ENCODE measurements around the gene CALN1. TPM values are rescaled to one million over a fixed set of nuclear protein-coding genes. Genes with fewer than 3 reads are reported as not detected.
"Not testable (repeated sequence)": the region's sequence is repeated elsewhere in the genome, so short reads cannot be mapped to it uniquely, and the experiment has no call there.

Gene CALN1
- polyA plus RNA-seq, 5 donors, result 0.16 to 0.40 (median 0.29) TPM

- DNase-seq, result no peak
Measured at GRCh38 chr7:71868797-71869196, 543.3 kb downstream of the CALN1 start.

- DNase-seq, result no peak
Measured at GRCh38 chr7:71867626-71868025, 544.5 kb downstream of the CALN1 start.

GRCh38 chr7:71865172-71865571 lies 547.0 kb downstream of the CALN1 start:
- DNase-seq, result no peak

- no peak for DNase-seq
Measured at GRCh38 chr7:71864130-71864529, 548.0 kb downstream of the CALN1 start.

GRCh38 chr7:71860572-71860971 lies 551.6 kb downstream of the CALN1 start:
- DNase-seq, result no peak

- DNase-seq, result no peak
Measured at GRCh38 chr7:71857338-71857737, 554.8 kb downstream of the CALN1 start.

GRCh38 chr7:71854546-71855397 lies 557.4 kb downstream of the CALN1 start:
- DNase-seq, result no peak

GRCh38 chr7:71851776-71852498 lies 560.2 kb downstream of the CALN1 start:
- no peak for DNase-seq

- DNase-seq, result peak in 1 of 2 donors; percentile 2
Measured at GRCh38 chr7:71846160-71846559, 566.0 kb downstream of the CALN1 start.

GRCh38 chr7:71843676-71844075 lies 568.5 kb downstream of the CALN1 start:
- no peak for DNase-seq

- DNase-seq, result no peak
Measured at GRCh38 chr7:71842786-71843185, 569.4 kb downstream of the CALN1 start.

GRCh38 chr7:71842381-71842780 lies 569.8 kb downstream of the CALN1 start:
- DNase-seq, result no peak

GRCh38 chr7:71835056-71835455 lies 577.1 kb downstream of the CALN1 start:
- DNase-seq, result no peak

GRCh38 chr7:71829515-71829914 lies 582.6 kb downstream of the CALN1 start:
- no peak for DNase-seq

GRCh38 chr7:71828361-71828760 lies 583.8 kb downstream of the CALN1 start:
- DNase-seq, result no peak

- no peak for DNase-seq
Measured at GRCh38 chr7:71826141-71826540, 586.0 kb downstream of the CALN1 start.

- no peak for DNase-seq
Measured at GRCh38 chr7:71824006-71824760, 588.0 kb downstream of the CALN1 start.

- DNase-seq, result not testable (repeated sequence)
Measured at GRCh38 chr7:71822406-71822805, 589.7 kb downstream of the CALN1 start.

GRCh38 chr7:71817916-71818315 lies 594.2 kb downstream of the CALN1 start:
- no peak for DNase-seq

- no peak for DNase-seq
Measured at GRCh38 chr7:71808115-71808514, 604.0 kb downstream of the CALN1 start.

GRCh38 chr7:71804256-71804655 lies 607.9 kb downstream of the CALN1 start:
- no peak for DNase-seq

- no peak for DNase-seq
Measured at GRCh38 chr7:71801976-71802375, 610.2 kb downstream of the CALN1 start.
